ENCODE results near the gene ATP5IF1. TPM values are rescaled to one million over a fixed set of nuclear protein-coding genes. Genes with fewer than 3 reads are reported as not detected.

Gene ATP5IF1
- total and polyA plus RNA-seq, 9 of the 15 experiments (the other 6 are each of a cell fraction or from before 2014, with no cell fraction given), result 292 to 1,422 (median 388) TPM

DNA sequence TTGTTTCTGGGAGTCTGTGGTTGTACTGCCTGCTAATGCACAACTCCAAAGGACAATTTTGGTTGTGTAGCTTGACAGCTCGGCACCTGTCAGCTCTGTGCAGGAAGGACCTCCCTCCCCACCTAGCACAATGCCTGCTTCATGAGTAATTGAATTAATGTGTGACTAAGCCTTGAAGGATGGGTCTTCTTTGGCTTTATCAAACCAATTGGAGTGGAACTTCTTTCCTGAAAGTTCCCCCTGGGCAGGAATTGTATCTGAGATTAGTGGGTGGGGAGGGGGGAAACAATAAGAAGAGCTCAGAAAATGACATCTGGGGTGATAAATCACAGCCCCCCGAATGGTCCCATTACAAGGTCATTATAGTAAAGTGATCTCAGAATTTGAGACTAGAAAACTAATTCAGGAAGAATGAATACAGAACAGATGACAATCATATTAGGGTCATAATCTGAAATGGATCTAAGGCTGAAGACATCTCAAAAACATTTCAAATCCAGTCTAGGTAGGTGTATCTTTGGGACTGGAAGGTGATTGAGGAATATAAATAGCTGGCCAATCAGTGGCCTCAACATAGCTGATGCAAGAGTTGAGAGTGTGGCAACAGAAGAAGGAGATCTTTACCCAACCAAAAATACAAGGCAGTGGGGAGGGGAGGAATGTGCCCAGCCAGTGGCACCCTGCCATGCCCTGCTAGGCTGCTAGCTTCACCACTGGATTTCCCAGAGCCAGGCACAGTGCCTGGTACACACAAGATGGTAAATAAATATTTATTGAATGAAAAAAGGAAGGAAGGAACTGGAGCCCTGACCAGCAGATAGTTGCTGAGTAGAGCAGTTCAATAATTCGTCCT is 13.3 kb downstream of the ATP5IF1 start (continued):
- TF ChIP-seq CAMTA2 (CRISPR knock-in tag; conservative IDR thresholded peaks at IDR 0.05), result no peak
- peak; percentile 75; the same call in 1 of the 2 replicates for TF ChIP-seq ZNF175 (CRISPR knock-in tag; IDR thresholded peaks at IDR 0.05; ENCODE audit: low read depth)
- TF ChIP-seq FOXP1 (CRISPR knock-in tag; IDR thresholded peaks at IDR 0.05), result no peak
- TF ChIP-seq NFXL1 (CRISPR knock-in tag; IDR thresholded peaks at IDR 0.05), result no peak
- no peak for TF ChIP-seq ZNF3 (CRISPR knock-in tag; IDR thresholded peaks at IDR 0.05)
- TF ChIP-seq, protein P1, sequence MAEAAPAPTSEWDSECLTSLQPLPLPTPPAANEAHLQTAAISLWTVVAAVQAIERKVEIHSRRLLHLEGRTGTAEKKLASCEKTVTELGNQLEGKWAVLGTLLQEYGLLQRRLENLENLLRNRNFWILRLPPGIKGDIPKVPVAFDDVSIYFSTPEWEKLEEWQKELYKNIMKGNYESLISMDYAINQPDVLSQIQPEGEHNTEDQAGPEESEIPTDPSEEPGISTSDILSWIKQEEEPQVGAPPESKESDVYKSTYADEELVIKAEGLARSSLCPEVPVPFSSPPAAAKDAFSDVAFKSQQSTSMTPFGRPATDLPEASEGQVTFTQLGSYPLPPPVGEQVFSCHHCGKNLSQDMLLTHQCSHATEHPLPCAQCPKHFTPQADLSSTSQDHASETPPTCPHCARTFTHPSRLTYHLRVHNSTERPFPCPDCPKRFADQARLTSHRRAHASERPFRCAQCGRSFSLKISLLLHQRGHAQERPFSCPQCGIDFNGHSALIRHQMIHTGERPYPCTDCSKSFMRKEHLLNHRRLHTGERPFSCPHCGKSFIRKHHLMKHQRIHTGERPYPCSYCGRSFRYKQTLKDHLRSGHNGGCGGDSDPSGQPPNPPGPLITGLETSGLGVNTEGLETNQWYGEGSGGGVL (CRISPR knock-in tag; IDR thresholded peaks at IDR 0.05), result no peak
- no peak for TF ChIP-seq FUS (optimal IDR thresholded peaks at IDR 0.05; ENCODE audit: low read depth, low read length)
- TF ChIP-seq RBM14 (IDR thresholded peaks at IDR 0.05; ENCODE audit: borderline replicate concordance, insufficient read depth, low read depth, low read length), result no peak
- TF ChIP-seq GABPB2 (CRISPR knock-in tag; conservative IDR thresholded peaks at IDR 0.05), result no peak
- no peak for TF ChIP-seq TEAD4 (IDR thresholded peaks at IDR 0.05; ENCODE audit: low read length)
- no peak for TF ChIP-seq TEAD4 (CRISPR knock-in tag; IDR thresholded peaks at IDR 0.05; ENCODE audit: borderline replicate concordance)
- TF ChIP-seq ZNF785 (CRISPR knock-in tag; IDR thresholded peaks at IDR 0.05), result no peak
- peak; percentile 92 for TF ChIP-seq ZSCAN32 (CRISPR knock-in tag; IDR thresholded peaks at IDR 0.05)
- no peak for TF ChIP-seq SMARCE1 (IDR thresholded peaks at IDR 0.05)
- TF ChIP-seq MTA1 (IDR thresholded peaks at IDR 0.05; ENCODE audit: borderline replicate concordance), result peak; percentile 69; the same call in 1 of the 2 replicates
- TF ChIP-seq TRIM28 (IDR thresholded peaks at IDR 0.05), result no peak
- no peak for TF ChIP-seq PURB (CRISPR knock-in tag; IDR thresholded peaks at IDR 0.05; ENCODE audit: low read depth)
- no peak for TF ChIP-seq NRF1 (conservative IDR thresholded peaks at IDR 0.05 in 1 of 2, IDR thresholded peaks at IDR 0.05 in 1 of 2)
- peak; percentile 6; the same call in 1 of the 2 replicates for TF ChIP-seq TCF3 (CRISPR knock-in tag; IDR thresholded peaks at IDR 0.05)
- no peak for TF ChIP-seq STAT5A (IDR thresholded peaks at IDR 0.05; ENCODE audit: borderline replicate concordance, low read length)
- TF ChIP-seq KAT2B (IDR thresholded peaks at IDR 0.05; ENCODE audit: low read depth, low read length), result no peak
- TF ChIP-seq ZNF668 (CRISPR knock-in tag; IDR thresholded peaks at IDR 0.05), result peak; percentile 68; the same call in 1 of the 2 replicates
- no peak for TF ChIP-seq HNRNPLL (IDR thresholded peaks at IDR 0.05; ENCODE audit: low read depth, low read length, poor library complexity, severe bottlenecking)
- TF ChIP-seq GABPB1 (CRISPR knock-in tag; IDR thresholded peaks at IDR 0.05), result no peak
- TF ChIP-seq, protein P2, sequence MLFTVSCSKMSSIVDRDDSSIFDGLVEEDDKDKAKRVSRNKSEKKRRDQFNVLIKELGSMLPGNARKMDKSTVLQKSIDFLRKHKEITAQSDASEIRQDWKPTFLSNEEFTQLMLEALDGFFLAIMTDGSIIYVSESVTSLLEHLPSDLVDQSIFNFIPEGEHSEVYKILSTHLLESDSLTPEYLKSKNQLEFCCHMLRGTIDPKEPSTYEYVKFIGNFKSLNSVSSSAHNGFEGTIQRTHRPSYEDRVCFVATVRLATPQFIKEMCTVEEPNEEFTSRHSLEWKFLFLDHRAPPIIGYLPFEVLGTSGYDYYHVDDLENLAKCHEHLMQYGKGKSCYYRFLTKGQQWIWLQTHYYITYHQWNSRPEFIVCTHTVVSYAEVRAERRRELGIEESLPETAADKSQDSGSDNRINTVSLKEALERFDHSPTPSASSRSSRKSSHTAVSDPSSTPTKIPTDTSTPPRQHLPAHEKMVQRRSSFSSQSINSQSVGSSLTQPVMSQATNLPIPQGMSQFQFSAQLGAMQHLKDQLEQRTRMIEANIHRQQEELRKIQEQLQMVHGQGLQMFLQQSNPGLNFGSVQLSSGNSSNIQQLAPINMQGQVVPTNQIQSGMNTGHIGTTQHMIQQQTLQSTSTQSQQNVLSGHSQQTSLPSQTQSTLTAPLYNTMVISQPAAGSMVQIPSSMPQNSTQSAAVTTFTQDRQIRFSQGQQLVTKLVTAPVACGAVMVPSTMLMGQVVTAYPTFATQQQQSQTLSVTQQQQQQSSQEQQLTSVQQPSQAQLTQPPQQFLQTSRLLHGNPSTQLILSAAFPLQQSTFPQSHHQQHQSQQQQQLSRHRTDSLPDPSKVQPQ (CRISPR knock-in tag; IDR thresholded peaks at IDR 0.05; ENCODE audit: borderline replicate concordance), result no peak
- peak; percentile 61; the same call in 1 of the 2 replicates for TF ChIP-seq KLF13 (tag; IDR thresholded peaks at IDR 0.05; ENCODE audit: borderline replicate concordance, low read depth)

All from K562 (cell line).